Prostate gland (tissue), 2 donors: Measurements from ENCODE around the gene HYOU1.

Experiments
- POLR2A ChIP-seq: fragments of 450-650 bp; IDR thresholded peaks from one replicate; pipeline ENCODE4 v1.6.1; 2016; ENCODE audit warnings: antibody characterized with exemption, mild to moderate bottlenecking
- TF ChIP-seq, protein P1 (sequence below), 4 experiments: fragments of 200-600 bp in 2 of 4; fragments of 450-650 bp in 2 of 4; sonication (generic) in 2 of 4; IDR thresholded peaks; 1 replicate in 3 of 4; 2 replicates in 1 of 4; pipeline ENCODE4 v1.5.1; 2016 to 2019; ENCODE audit warnings: antibody characterized with exemption in 4 of 4, mild to moderate bottlenecking in 2 of 4, moderate library complexity in 2 of 4

DNA sequence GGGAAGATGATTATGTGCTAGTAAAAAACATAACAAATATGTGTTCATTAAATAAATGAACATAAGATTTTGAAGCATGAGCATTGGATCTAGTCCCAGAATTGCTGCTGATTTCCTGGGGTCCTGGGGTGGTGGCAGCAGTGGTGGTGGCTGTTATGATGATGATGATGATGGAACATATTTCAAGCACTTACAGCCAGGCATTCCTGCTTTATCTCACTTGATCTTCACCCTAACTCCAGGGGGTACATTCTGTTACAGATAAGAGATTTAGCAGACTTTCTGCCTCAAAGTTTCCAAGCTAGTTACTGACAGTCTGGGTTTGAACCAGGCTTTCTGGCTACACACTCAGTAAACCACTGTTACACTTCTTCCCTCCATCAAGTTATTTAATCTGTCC, 33.3 kb downstream of the HYOU1 start:
- no peak for TF ChIP-seq POLR2A
- TF ChIP-seq, protein P1, sequence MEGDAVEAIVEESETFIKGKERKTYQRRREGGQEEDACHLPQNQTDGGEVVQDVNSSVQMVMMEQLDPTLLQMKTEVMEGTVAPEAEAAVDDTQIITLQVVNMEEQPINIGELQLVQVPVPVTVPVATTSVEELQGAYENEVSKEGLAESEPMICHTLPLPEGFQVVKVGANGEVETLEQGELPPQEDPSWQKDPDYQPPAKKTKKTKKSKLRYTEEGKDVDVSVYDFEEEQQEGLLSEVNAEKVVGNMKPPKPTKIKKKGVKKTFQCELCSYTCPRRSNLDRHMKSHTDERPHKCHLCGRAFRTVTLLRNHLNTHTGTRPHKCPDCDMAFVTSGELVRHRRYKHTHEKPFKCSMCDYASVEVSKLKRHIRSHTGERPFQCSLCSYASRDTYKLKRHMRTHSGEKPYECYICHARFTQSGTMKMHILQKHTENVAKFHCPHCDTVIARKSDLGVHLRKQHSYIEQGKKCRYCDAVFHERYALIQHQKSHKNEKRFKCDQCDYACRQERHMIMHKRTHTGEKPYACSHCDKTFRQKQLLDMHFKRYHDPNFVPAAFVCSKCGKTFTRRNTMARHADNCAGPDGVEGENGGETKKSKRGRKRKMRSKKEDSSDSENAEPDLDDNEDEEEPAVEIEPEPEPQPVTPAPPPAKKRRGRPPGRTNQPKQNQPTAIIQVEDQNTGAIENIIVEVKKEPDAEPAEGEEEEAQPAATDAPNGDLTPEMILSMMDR (IDR thresholded peaks at IDR 0.05) = no peak
